GM23248 (cell line): ENCODE results near the gene DMGDH.

Source experiments
- EZH2 ChIP-seq: fragments of 200-600 bp; sonication (generic); IDR thresholded peaks from 2 replicates; pipeline ENCODE4 v1.6.1; 2018; ENCODE audit warnings: antibody characterized with exemption, mild to moderate bottlenecking; ENCODE audit not compliant: insufficient read depth, poor library complexity, severe bottlenecking
- EZH2phosphoT487 ChIP-seq: fragments of 200-600 bp; sonication (generic); IDR thresholded peaks from 2 replicates; pipeline ENCODE4 v1.6.1; 2018; ENCODE audit warnings: antibody characterized with exemption, moderate library complexity, mild to moderate bottlenecking, low read depth; ENCODE audit not compliant: insufficient read depth

GRCh38 chr5:78953092-78953800 is 116.2 kb downstream of the DMGDH start:
- TF ChIP-seq EZH2 (no peak), EZH2phosphoT487 (no peak)
